K562 (cell line): ENCODE results near the gene TP53TG5. TPM values are rescaled to one million over a fixed set of nuclear protein-coding genes. Genes with fewer than 3 reads are reported as not detected.

Experiments
- FOXA3 ChIP-seq, 2 experiments: fragments of 450-650 bp in 1 of 2; sonication (generic) in 1 of 2; formaldehyde crosslinking; IDR thresholded peaks in 1 of 2; conservative IDR thresholded peaks in 1 of 2; 2 replicates each; pipeline versions ENCODE4 v1.4.0 to v1.8.0; 2020 to 2022; ENCODE audit warnings: mild to moderate bottlenecking in 2 of 2, missing genetic modification reagents in 1 of 2
- HMGXB4 ChIP-seq: sonication (generic); formaldehyde crosslinking; IDR thresholded peaks from 2 replicates; pipeline ENCODE4 v1.8.1; 2023; ENCODE audit warnings: mild to moderate bottlenecking, missing genetic modification reagents
- RBFOX2 ChIP-seq: fragments of 200-400 bp; formaldehyde crosslinking; IDR thresholded peaks from 2 replicates; pipeline ENCODE4 v1.6.1; 2017; ENCODE audit warnings: low read depth, mild to moderate bottlenecking, low read length, moderate library complexity
- RBM17 ChIP-seq: fragments of 200-400 bp; formaldehyde crosslinking; IDR thresholded peaks from 2 replicates; pipeline ENCODE4 v1.6.1; 2017; ENCODE audit warnings: low read depth, mild to moderate bottlenecking, low read length, borderline replicate concordance
- ZNF395 ChIP-seq: fragments of 200-800 bp; sonication (Bioruptor generic); IDR thresholded peaks from 2 replicates; pipeline ENCODE4 v1.6.1; 2017; ENCODE audit warnings: missing genetic modification characterization, missing compliant biosample characterization
- polyA plus RNA-seq, 8 experiments: library from polyadenylated mRNA; depleted of rRNA in 4 of 8; stranded (reverse) in 5 of 8; unstranded in 3 of 8; fragments of >200 nt; fragmentation: Nextera tagmentation in 2 of 8; fragmentation: Illumina TruSeq in 1 of 8; extraction: Ambion mirVana in 2 of 8; extraction: Trizol in 1 of 8; gene quantifications; 2 replicates each; pipeline versions ENCODE4 v1.2.1 to v1.2.3, GENCODE V29; 2011 to 2014; ENCODE audit warnings: inconsistent platforms in 1 of 8, missing spikeins in 1 of 8
- total RNA-seq, 7 experiments: library from RNA; depleted of rRNA in 6 of 7; stranded (reverse); fragments of >200 nt in 6 of 7; fragmentation: Illumina TruSeq in 2 of 7; extraction: Trizol in 2 of 7; gene quantifications; 2 replicates each; pipeline versions ENCODE4 v1.2.1 to v1.2.3, GENCODE V29; 2011 to 2021; ENCODE audit warnings: low replicate concordance in 1 of 7

TP53TG5 gene
- total and polyA plus RNA-seq, 9 of the 15 experiments (the other 6 are each of a cell fraction or from before 2014, with no cell fraction given) = 0.04 to 0.05 (median 0.04) TPM; not detected in 6

- TF ChIP-seq ZNF395 (0 out of 2 replicates have a peak, but pooled peaks have one; percentile 26), FOXA3 (CRISPR knock-in tag; conservative IDR thresholded peaks at IDR 0.05 in 1 of 2, IDR thresholded peaks at IDR 0.05 in 1 of 2) (no peak), HMGXB4 (CRISPR knock-in tag) (no peak), RBFOX2 (peak; percentile 40), RBM17 (no peak)
- TF ChIP-seq, all 486 proteins: peak for 32
Measured at GRCh38 chr20:45344168-45344860, 33.8 kb downstream of the TP53TG5 start (continued).
